ENCODE data around the gene ACTR5. TPM values are rescaled to one million over a fixed set of nuclear protein-coding genes. Genes with fewer than 3 reads are reported as not detected.
A peak's percentile ranks its signal among the peaks of the same experiment; 100 is the strongest.

ACTR5 gene
- total and polyA plus RNA-seq, 2 donors (not counting 3 experiments of a cell fraction or from before 2014, with no cell fraction given): 8.8 to 11.3 TPM

- H3K36me3 ChIP-seq (ENCODE audit: control insufficient read depth in 2 of 2, extremely low read depth in 1 of 2, insufficient read depth in 2 of 2, low read length in 2 of 2): peaks cover 0 to 8% of the 10 kb centered on the region in 2 experiments
- H3K9ac ChIP-seq (replicated peaks; ENCODE audit: extremely low read depth, insufficient read depth, low read length): peak overlapping the region; percentile 83
- no peaks in the 10 kb centered on the region for H3K9me1 ChIP-seq (replicated peaks; ENCODE audit: control insufficient read depth, extremely low read depth, insufficient read depth, low read length)
- H4K20me1 ChIP-seq (replicated peaks; ENCODE audit: control insufficient read depth, extremely low read depth, insufficient read depth, low read length): no peaks in the 10 kb centered on the region
- H2AFZ ChIP-seq (ENCODE audit: low read depth, low read length): no peak overlapping the region
- dilution Hi-C loops (cut with MboI; ENCODE audit: extremely low pct_ligation_motif_present, low sequenced_read_pairs): no loop called here
- FAIRE-seq (no peak), DNase-seq (ENCODE audit: low read depth, low spot score) (peak; percentile 28)
- intact Hi-C loops (cut with micrococcal nuclease): loop anchor here (1.0 kb wide), 1 partner anchor 87 kb away; no protein-coding TSS in a partner anchor
- peak overlapping the region; percentile 6 for H3K4me2 ChIP-seq (ENCODE audit: insufficient read depth, low read length)
- CTCF ChIA-PET: interaction anchor here (0.6 to 2.6 kb wide), 7 partner anchors 11 to 161 kb away, joined by 3 to 14 read pairs (median 3); no protein-coding TSS in a partner anchor
- POLR2A ChIA-PET: interaction anchor here (0.8 to 1.4 kb wide), 4 partner anchors 19 to 123 kb away, joined by 3 to 5 read pairs (median 4); no protein-coding TSS in a partner anchor
- TF ChIP-seq MYC (IDR thresholded peaks at IDR 0.05; ENCODE audit: low read depth, low read length) (no peak), EZH2 (IDR thresholded peaks at IDR 0.05; ENCODE audit: borderline replicate concordance, low read depth, low read length, severe bottlenecking) (no peak), MAX (IDR thresholded peaks at IDR 0.05; ENCODE audit: insufficient read depth, insufficient read length) (no peak), POLR2AphosphoS5 (IDR thresholded peaks at IDR 0.05; ENCODE audit: insufficient read depth, low read depth, low read length) (no peak), FOS (IDR thresholded peaks at IDR 0.05; ENCODE audit: borderline replicate concordance, insufficient read depth, low read length) (no peak)
- TF ChIP-seq, protein P1, sequence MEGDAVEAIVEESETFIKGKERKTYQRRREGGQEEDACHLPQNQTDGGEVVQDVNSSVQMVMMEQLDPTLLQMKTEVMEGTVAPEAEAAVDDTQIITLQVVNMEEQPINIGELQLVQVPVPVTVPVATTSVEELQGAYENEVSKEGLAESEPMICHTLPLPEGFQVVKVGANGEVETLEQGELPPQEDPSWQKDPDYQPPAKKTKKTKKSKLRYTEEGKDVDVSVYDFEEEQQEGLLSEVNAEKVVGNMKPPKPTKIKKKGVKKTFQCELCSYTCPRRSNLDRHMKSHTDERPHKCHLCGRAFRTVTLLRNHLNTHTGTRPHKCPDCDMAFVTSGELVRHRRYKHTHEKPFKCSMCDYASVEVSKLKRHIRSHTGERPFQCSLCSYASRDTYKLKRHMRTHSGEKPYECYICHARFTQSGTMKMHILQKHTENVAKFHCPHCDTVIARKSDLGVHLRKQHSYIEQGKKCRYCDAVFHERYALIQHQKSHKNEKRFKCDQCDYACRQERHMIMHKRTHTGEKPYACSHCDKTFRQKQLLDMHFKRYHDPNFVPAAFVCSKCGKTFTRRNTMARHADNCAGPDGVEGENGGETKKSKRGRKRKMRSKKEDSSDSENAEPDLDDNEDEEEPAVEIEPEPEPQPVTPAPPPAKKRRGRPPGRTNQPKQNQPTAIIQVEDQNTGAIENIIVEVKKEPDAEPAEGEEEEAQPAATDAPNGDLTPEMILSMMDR (IDR thresholded peaks at IDR 0.05; ENCODE audit: extremely low read depth in 1 of 2, insufficient read depth in 1 of 2, low read depth in 1 of 2, low read length in 2 of 2): no peak
- BruUV-seq (replicated peaks): no TSS peak
- no peaks in the 10 kb centered on the region for H3K9me3 ChIP-seq (replicated peaks; ENCODE audit: control insufficient read depth, insufficient read depth, low read length)
- H3K27ac ChIP-seq (ENCODE audit: insufficient read depth, low read depth, low read length): no peak overlapping the region
- H3K79me2 ChIP-seq (ENCODE audit: control insufficient read depth, insufficient read depth, low read length): no peaks in the 10 kb centered on the region
- H3K27me3 ChIP-seq (ENCODE audit: control insufficient read depth in 2 of 2, insufficient read depth in 2 of 2, low read length in 2 of 2): no peaks in the 10 kb centered on the region
- peaks cover 47% of the 10 kb centered on the region for H3K4me1 ChIP-seq (ENCODE audit: control insufficient read depth, extremely low read depth, insufficient read depth, low read length)
- peak overlapping the region; percentile 17 to 87 (median 57) for H3K4me3 ChIP-seq (replicated peaks in 1 of 3; ENCODE audit: insufficient read depth in 1 of 3, low read depth in 1 of 3, low read length in 3 of 3)
Measured at GRCh38 chr20:38806855-38807655, 58.8 kb downstream of the ACTR5 start.
